BLaER1 (cell line): ENCODE data around the gene APOOL.
"Not testable (repeated sequence)": the region's sequence is repeated elsewhere in the genome, so short reads cannot be mapped to it uniquely, and the experiment has no call there.

ENCODE experiments used
- H3K27ac ChIP-seq: shearing (Covaris generic); formaldehyde crosslinking; 2 replicates; pipeline ENCODE4 v1.8.1; 2022
- H3K27me3 ChIP-seq: shearing (Covaris generic); formaldehyde crosslinking; 2 replicates; pipeline ENCODE4 v1.8.1; 2022
- H3K36me3 ChIP-seq: shearing (Covaris generic); formaldehyde crosslinking; 2 replicates; pipeline ENCODE4 v1.8.1; 2022
- H3K4me1 ChIP-seq: shearing (Covaris generic); formaldehyde crosslinking; 2 replicates; pipeline ENCODE4 v1.8.1; 2022
- H3K4me2 ChIP-seq: shearing (Covaris generic); formaldehyde crosslinking; 2 replicates; pipeline ENCODE4 v1.8.1; 2022
- H3K4me3 ChIP-seq: shearing (Covaris generic); formaldehyde crosslinking; 2 replicates; pipeline ENCODE4 v1.8.1; 2022
- H3K9ac ChIP-seq: shearing (Covaris generic); formaldehyde crosslinking; 2 replicates; pipeline ENCODE4 v1.8.1; 2022
- H3K9me3 ChIP-seq: shearing (Covaris generic); formaldehyde crosslinking; 2 replicates; pipeline ENCODE4 v1.8.1; 2022
- H4K20me1 ChIP-seq: shearing (Covaris generic); formaldehyde crosslinking; 2 replicates; pipeline ENCODE4 v1.8.1; 2022
- Cebpa-rat ChIP-seq: shearing (Covaris generic); IDR thresholded peaks from 2 replicates; pipeline ENCODE4 v1.8.1; 2022

The APOOL gene

GRCh38 chrX:85003655-85004244, at the start of gene APOOL:
TSS of gene APOOL (plus strand) at chrX:85003877. CDS start at chrX:85003913, 36 bp downstream.
- Histone ChIP-seq H3K9me3 (no peaks in the 10 kb centered on the region), H3K27me3 (peaks cover 12% of the 10 kb centered on the region; the same call in 1 of the 2 replicates), H3K9ac (peak within 1 kb of the TSS; percentile 73), H4K20me1 (no peaks in the 10 kb centered on the region), H3K36me3 (no peaks in the 10 kb centered on the region), H3K4me3 (peak within 1 kb of the TSS; percentile 71), H3K4me2 (peak within 1 kb of the TSS; percentile 68), H3K27ac (peak within 1 kb of the TSS; percentile 61), H3K4me1 (peaks cover 6% of the 10 kb centered on the region; the same call in 1 of the 2 replicates)
- TF ChIP-seq Cebpa-rat, result no peak

- Histone ChIP-seq H3K4me2 (peak overlapping the region; percentile 50; the same call in 1 of the 2 replicates), H3K27me3 (peaks cover 37% of the 10 kb centered on the region), H3K9me3 (no peaks in the 10 kb centered on the region)
Measured at GRCh38 chrX:84956304-84956703, 47.4 kb upstream of the APOOL start.

GRCh38 chrX:84974803-84975202, 28.9 kb upstream of the APOOL start:
- TF ChIP-seq Cebpa-rat, result no peak
- Histone ChIP-seq H3K4me3 (no peak overlapping the region), H4K20me1 (no peaks in the 10 kb centered on the region), H3K4me2 (no peak overlapping the region), H3K4me1 (no peaks in the 10 kb centered on the region), H3K27me3 (peaks cover 43% of the 10 kb centered on the region), H3K9me3 (peaks cover 36% of the 10 kb centered on the region), H3K27ac (no peak overlapping the region), H3K36me3 (no peaks in the 10 kb centered on the region), H3K9ac (no peak overlapping the region)

More at GRCh38 chrX:84956304-84956703, 47.4 kb upstream of the APOOL start:
- H3K36me3 ChIP-seq, result no peaks in the 10 kb centered on the region
- TF ChIP-seq Cebpa-rat, result no peak
- H4K20me1 ChIP-seq, result no peaks in the 10 kb centered on the region
- no peak overlapping the region for H3K27ac ChIP-seq
- no peak overlapping the region for H3K4me3 ChIP-seq
- peaks cover 15% of the 10 kb centered on the region for H3K4me1 ChIP-seq
- no peak overlapping the region for H3K9ac ChIP-seq

- H3K4me3 ChIP-seq, H3K4me2 ChIP-seq, H3K9ac ChIP-seq, H4K20me1 ChIP-seq, H3K4me1 ChIP-seq, H3K9me3 ChIP-seq, H3K27ac ChIP-seq, H3K36me3 ChIP-seq: not testable (repeated sequence)
- H3K27me3 ChIP-seq, result peaks cover 21% of the 10 kb centered on the region
Measured at GRCh38 chrX:84991739-84992138, 11.9 kb upstream of the APOOL start.

GRCh38 chrX:84993150-84993549, 10.5 kb upstream of the APOOL start:
- Histone ChIP-seq H3K4me2 (no peak overlapping the region), H3K27me3 (peaks cover 21% of the 10 kb centered on the region), H3K4me3 (no peak overlapping the region), H3K27ac (no peak overlapping the region), H3K4me1 (no peaks in the 10 kb centered on the region), H3K9ac (no peak overlapping the region), H3K9me3 (peaks cover 5% of the 10 kb centered on the region; the same call in 1 of the 2 replicates), H3K36me3 (no peaks in the 10 kb centered on the region), H4K20me1 (no peaks in the 10 kb centered on the region)
- TF ChIP-seq Cebpa-rat, result no peak

- no peak for TF ChIP-seq Cebpa-rat
- no peak overlapping the region for H3K4me3 ChIP-seq
- no peak overlapping the region for H3K27ac ChIP-seq
- peaks cover 6% of the 10 kb centered on the region; the same call in 1 of the 2 replicates for H3K27me3 ChIP-seq
- H3K9me3 ChIP-seq, result no peaks in the 10 kb centered on the region
- H3K4me2 ChIP-seq, result no peak overlapping the region
- H4K20me1 ChIP-seq, result no peaks in the 10 kb centered on the region
- peaks cover 6% of the 10 kb centered on the region; the same call in 1 of the 2 replicates for H3K4me1 ChIP-seq
- H3K9ac ChIP-seq, result no peak overlapping the region
- H3K36me3 ChIP-seq, result no peaks in the 10 kb centered on the region
Measured at GRCh38 chrX:85001344-85001743, 2.3 kb upstream of the APOOL start.

- H3K4me1 ChIP-seq, result peaks cover 6% of the 10 kb centered on the region; the same call in 1 of the 2 replicates
- no peak for TF ChIP-seq Cebpa-rat
- peak overlapping the region; percentile 61 for H3K27ac ChIP-seq
- H3K36me3 ChIP-seq, result no peaks in the 10 kb centered on the region
- peaks cover 12% of the 10 kb centered on the region; the same call in 1 of the 2 replicates for H3K27me3 ChIP-seq
- peak overlapping the region; percentile 68 for H3K4me2 ChIP-seq
- no peaks in the 10 kb centered on the region for H4K20me1 ChIP-seq
- H3K4me3 ChIP-seq, result peak overlapping the region; percentile 71
- H3K9ac ChIP-seq, result peak overlapping the region; percentile 73
- no peaks in the 10 kb centered on the region for H3K9me3 ChIP-seq
Measured at GRCh38 chrX:85004255-85004654, 578 bp downstream of the APOOL start.

- Histone ChIP-seq H3K4me3 (no peak overlapping the region), H3K4me1 (no peaks in the 10 kb centered on the region), H3K9ac (no peak overlapping the region), H3K36me3 (0 out of 2 replicates have a peak, but pooled peaks cover 8% of the 10 kb centered on the region), H4K20me1 (no peaks in the 10 kb centered on the region), H3K27ac (no peak overlapping the region), H3K9me3 (peaks cover 26% of the 10 kb centered on the region), H3K4me2 (no peak overlapping the region), H3K27me3 (peaks cover 36% of the 10 kb centered on the region)
- no peak for TF ChIP-seq Cebpa-rat
Measured at GRCh38 chrX:85012098-85012497, 8.4 kb downstream of the APOOL start.

GRCh38 chrX:85015351-85015750, 11.7 kb downstream of the APOOL start:
- not testable (repeated sequence) for H3K9ac ChIP-seq, H3K4me1 ChIP-seq, H3K4me2 ChIP-seq, H3K27ac ChIP-seq, H4K20me1 ChIP-seq, H3K4me3 ChIP-seq
- H3K27me3 ChIP-seq, result peaks cover 47% of the 10 kb centered on the region
- H3K9me3 ChIP-seq, result peaks cover 48% of the 10 kb centered on the region
- peaks cover 18% of the 10 kb centered on the region; the same call in 1 of the 2 replicates for H3K36me3 ChIP-seq

- no peak overlapping the region for H3K9ac ChIP-seq
- no peak overlapping the region for H3K4me2 ChIP-seq
- TF ChIP-seq Cebpa-rat, result no peak
- H3K27ac ChIP-seq, result no peak overlapping the region
- H3K4me3 ChIP-seq, result no peak overlapping the region
- peaks cover 56% of the 10 kb centered on the region for H3K9me3 ChIP-seq
- peaks cover 18% of the 10 kb centered on the region; the same call in 1 of the 2 replicates for H3K36me3 ChIP-seq
- peaks cover 47% of the 10 kb centered on the region; the same call in 1 of the 2 replicates for H3K27me3 ChIP-seq
- peaks cover 11% of the 10 kb centered on the region; the same call in 1 of the 2 replicates for H4K20me1 ChIP-seq
- no peaks in the 10 kb centered on the region for H3K4me1 ChIP-seq
Measured at GRCh38 chrX:85017721-85018120, 14.0 kb downstream of the APOOL start.
